Measurements from ENCODE around the gene PITPNC1.
"Not testable (repeated sequence)": the region's sequence is repeated elsewhere in the genome, so short reads cannot be mapped to it uniquely, and the experiment has no call there.

The PITPNC1 gene

DNA sequence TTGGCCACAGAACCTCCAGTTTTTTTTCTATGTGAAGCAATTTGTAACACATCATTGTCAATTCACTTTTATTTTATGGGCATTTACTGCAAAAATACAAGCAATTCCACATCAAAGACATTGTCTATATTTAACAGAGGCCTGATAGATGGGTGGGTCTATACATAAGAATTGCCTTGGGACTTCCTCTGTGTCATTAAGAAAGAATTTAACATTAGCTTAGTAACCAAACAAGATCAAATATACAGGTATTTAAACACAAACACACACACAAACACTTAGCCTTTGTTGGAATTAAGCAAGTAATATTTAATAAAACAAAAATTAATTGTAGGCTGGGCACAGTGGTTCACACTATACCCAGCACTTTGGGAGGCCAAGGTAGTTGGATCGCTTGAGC is 4.3 kb upstream of the PITPNC1 start:
- no peak for FAIRE-seq

DNA sequence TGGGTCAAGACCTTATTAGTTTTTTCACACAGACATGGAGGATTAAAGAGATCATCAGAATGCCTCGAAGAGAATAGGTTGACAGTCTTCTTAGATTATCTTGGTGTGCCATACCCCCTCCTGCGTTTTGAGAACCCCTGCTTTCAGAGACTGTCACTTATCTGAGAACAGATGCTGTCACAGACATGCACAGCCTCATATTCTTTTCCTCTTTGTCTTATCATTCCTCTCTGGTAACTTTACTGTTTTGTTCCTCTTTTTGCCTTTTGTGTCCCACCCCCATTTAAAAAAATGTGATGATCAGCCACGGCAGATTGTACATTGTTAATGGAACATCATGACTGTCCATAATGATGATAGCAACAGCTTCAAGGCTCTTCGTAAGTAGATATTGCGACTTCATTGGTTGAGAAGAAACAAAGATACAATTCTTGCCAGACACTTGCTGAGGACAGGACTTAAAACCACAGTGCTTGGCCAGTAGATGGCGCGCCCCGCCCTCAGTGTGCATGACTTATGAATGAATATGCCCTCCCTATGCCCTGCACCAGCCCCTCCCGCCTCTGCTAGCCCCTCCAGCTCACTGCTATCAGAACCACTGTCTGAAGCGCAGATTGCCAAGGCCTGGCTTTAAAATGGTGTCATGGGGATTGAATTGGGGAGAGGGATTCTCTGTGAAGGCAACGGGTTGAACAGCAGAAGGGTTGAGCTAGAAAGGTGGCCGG is 2.6 kb upstream of the PITPNC1 start:
- peak; percentile 62 for FAIRE-seq

DNA sequence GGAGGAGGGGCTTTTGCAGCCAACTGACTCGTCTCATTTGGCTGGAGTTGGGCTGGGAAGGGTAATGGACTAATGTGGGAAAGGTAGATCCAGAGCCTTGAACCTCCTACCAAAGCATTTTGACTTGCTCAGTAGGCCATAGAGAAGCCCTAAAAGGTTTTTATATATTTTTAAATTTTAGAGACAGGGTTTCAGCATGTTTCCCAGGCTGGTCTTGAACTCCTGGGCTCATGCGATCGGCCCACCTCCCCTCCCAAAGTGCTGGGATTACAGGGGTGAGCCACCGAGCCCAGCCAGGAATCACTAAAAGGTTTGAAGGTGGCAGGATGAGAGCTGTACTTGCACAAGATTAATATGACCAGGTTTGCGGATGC is 2.0 kb upstream of the PITPNC1 start:
- FAIRE-seq = no peak

DNA sequence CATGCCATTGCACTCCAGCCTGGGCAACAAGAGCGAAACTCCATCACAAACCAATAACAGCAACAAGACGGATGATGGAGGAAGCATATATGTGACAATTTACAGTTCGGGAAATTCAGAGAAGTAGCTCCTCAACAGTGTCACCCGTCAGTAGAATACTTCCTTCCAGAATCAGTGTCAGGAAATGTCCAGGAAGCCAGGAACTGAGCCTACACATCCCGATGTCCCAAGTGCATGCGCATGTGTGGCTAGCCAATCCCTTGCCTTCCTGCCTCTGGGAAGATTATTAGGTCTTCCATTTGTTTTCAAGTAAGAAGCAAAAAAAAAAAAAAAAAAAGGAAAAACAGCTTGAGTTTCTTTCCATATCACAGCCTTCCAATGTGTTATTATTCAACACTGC is 1.4 kb upstream of the PITPNC1 start:
- no peak for FAIRE-seq

DNA sequence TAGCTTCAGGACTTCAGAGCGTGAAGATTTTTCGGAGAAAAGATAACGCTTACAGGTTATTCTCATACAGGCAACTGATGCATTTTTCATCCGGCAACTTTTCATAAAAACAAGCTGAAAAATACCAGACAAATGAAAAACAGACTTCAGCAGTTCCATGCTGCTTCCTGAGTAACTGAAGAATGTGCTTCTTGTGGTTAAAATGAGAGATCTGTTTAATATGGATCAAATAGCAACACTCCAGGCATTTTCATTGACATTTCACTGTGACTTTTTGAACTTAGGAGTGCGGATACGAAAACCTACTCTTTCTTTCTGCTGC is 705 bp upstream of the PITPNC1 start:
- FAIRE-seq = no peak

DNA sequence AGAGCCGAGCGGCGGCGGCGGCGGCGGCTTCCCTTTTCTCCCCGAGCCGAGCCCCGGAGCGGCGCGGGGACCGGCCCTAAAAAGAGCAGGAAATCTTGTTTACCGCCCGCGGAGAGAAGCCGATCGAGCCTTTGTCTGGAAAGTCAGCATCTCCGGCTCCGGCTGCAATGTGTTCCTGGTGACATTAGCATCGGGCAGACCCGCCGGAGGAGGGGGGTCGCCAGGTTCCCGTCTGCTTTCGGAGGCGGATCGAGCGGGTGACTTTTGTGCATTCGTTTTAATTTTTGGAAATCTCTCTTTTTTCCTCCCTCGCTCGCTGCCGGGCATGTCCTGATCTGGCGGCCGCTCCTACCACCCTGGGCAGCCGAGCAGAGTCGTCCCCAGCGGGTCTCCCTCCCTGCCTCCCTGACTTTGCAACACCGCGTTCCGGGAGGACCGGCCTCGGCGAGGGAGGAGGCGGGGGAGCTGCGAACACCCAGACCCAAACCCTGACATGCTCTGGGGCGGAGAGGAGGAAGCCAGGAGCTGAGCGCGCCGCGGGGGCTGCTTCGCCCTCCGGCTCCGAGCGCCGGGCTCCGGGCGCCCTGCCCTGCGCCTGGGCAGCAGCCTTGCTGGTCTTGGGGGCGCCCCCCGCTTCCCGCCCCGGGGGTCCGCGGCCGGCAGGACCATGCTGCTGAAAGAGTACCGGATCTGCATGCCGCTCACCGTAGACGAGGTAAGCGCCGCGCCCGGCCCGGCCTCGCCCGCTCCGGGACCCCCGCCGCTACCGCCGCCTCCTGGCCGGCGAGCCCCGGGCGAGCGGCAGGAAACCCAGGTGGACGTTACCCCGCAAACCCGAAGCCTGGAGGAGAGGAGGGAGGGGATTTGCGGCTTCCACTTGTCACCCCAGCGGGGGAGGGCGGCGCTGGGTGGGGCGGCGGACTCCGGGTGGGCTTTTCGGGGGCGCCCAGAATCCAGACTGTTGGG is 690 bp downstream of the PITPNC1 start:
- FAIRE-seq = no peak

DNA sequence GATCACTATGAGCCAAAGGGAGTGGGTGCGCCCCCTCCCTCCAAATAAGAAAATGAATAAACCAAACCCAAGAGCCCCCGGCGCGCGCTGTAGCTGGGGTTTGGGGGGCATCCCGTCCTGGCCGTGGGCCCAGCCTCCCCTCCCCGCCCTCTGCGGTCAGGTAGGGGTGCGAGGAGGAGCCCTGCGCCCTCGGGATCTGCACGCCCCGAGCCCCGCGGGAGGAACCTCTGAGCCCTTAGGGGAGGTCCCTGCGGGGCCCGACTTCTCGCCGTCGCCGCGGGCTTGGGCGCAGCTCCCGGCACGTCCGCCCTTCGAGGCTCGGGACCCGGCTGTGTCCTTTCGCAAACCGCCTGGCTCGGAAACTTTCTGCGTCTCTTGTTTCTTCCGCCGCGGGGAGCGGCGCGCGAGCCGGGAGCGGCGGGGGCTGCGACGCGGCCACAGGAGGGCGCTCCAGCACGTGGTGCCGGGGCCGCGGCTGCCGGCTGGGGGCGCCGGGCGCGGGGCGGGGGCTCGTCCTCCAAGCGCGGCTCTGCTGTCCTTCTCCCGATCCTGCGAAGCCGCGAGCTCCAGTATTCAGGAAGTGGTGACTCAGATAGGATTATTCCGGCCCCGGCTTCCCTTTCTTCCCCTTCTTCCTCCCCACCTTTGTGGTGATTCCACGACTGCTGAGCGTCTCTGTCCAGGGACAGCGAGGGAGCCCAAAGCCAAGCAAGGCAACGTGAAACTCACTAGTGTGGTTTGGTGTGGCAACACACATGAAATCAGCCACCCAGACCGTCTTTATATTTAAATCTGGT is 1.6 kb downstream of the PITPNC1 start:
- FAIRE-seq = no peak

DNA sequence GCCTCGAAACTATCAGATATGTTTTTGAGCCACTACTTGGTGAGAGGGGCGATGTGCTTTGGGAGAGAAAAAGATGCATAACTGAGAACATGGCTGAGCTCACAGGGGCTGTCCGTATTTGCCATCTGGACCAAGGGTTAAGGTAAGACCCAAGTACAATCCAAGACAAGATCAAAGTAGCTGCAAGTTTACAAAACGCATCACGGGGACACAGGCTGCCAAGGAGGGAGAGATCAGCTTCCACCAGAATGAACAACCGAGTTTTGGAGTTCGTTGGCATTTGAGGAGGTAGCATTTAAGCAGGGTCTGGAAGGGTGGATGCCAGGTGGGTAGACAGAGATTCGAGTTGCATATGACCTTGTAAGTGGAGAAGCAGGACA is 2.2 kb downstream of the PITPNC1 start:
- FAIRE-seq = no peak

DNA sequence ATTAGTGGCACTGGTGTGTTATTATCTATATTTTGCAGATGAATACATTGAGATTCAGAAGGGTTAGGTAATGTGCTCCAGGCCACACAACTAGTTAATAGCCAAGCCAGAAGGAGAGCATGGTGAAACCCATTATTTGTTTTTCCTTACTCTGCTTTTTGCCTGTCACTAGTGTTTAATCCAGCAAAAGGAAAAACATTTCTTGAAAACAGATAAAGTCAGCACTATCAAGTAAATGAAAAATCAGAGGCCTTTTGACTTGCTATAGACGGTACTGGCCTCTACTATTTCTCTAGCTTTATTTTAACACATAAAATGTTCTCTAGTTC is 4.8 kb downstream of the PITPNC1 start:
- FAIRE-seq = no peak

DNA sequence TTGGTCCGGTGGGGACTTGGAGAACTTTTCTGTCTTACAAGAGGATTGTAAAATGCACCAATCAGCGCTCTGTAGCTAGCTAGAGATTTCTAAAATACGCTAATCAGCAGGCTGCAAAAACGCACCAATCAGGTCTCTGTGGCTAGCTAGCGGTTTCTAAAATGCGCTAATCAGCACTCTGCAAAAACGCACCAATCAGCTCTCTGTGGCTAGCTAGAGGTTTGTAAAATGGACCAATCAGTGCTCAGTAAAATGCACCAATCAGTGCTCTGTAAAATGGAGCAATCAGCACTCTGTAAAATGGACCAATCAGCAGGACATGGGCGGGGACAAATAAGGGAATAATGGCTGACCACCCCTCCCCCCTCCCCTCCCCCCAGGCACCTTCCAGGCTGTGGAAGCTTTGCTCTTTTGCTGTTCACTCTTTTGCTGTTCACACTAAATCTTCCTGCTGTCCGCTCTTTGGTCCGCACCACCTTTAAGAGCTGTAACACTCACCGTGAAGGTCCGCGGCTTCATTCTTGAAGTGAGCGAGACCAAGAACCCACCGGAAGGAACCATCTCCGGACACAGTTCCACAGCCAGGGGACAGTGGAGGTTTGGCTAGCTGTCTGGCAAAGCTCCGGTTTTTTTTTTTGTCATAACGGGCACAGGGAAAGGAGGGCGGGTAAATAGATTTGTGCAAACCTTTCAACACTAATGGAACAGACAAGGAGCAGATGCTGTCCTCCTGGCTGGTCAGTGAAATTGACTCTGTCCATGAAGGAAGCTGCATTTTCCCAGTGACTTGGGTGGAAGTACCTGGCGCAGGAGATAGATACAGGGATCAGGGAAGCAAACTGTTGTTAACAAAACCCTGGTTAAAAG is 8.3 kb downstream of the PITPNC1 start:
- no peak for FAIRE-seq

DNA sequence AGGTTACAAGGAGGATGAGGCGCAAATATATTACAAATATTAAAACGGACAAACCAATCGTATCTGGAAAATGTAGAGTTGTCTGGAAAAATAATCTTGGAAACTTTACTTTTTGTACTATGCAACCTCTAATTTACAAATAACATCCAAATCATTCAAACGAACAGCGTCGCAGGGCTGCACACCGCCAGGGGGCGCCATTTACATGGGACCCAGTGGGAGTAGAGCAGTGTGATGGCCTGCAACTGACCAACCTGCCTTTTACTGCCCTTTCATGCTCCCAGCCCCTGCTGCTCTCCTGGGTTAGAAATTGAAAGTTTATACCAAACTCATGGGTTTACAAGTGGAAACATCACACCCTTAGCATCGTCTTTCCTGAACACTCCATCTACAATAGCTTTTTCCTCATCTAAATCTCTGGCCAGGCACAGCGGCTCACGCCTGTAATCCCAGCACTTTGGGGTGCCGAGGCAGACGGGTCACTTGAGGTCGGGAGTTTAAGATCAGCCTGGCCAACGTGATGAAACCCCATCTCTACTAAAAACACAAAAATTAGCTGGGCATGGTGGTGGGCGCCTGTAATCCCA is 10.0 kb downstream of the PITPNC1 start:
- no peak for FAIRE-seq

DNA sequence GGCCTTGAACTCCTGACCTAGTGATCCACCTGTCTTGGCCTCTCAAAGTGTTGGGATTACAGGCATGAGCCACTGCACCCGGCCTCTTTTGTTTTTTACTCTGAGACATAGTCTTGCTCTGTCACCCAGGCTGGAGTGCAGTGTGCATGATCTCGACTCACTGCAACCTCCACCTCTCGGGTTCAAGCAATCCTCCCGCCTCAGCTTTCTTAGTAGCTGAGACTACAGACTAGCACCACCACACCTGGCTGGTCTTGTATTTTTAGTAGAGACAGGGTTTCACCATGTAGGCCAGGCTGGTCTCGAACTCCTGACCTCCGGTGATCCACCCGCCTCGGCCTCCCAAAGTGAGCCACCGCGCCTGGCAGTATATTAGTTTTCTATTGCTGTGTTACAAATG is 11.5 kb downstream of the PITPNC1 start:
- not testable (repeated sequence) for FAIRE-seq

DNA sequence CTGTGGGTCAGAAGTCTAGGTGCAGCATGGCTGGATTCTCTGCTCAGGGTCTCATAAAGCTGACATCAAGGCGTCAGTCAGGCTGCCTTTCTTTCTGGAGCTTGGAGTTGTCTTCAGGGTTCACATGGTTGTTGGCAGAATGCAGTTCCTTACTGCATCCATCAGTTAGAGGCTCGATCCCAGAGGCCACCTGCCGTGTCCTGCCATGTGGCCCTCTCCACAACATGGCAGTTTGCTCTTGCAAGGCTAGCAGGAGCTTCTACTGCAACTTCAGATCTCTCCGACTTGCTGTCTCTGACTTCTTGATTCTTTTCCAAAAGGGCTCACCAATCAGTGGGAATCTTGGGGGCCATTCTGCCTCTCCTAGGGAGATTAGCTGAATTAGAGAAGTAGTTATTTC is 11.9 kb downstream of the PITPNC1 start:
- no peak for FAIRE-seq

DNA sequence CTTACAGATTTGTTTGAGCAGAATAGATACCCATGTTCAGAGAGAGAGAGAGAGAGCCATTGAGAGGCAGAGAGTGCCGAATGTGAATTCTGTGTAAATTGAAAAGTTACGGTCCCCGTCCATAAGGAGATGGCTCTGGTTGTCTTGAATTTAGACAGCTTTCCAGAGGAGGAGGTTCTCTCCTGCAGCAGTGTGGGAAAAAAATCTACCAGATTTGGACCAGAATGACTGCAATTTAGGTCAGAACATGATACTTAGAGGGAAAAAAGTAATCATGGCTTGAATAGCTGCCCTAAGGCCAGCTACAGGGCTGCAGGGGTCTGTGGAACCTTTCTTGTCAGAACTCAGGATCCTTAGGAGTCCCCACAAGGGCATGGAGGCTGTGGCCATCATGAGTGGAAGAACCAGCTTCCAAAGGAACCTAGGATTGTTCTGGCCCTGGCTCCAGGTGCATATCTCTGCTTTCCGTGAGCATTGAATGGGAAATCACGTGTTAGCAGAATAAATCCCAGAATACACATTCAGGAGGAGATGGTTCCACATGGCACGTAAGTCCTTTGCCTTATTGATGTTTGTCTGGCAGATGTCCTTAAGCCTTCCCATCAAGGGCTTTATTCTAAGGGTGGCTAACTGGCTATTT is 13.0 kb downstream of the PITPNC1 start:
- FAIRE-seq = no peak

DNA sequence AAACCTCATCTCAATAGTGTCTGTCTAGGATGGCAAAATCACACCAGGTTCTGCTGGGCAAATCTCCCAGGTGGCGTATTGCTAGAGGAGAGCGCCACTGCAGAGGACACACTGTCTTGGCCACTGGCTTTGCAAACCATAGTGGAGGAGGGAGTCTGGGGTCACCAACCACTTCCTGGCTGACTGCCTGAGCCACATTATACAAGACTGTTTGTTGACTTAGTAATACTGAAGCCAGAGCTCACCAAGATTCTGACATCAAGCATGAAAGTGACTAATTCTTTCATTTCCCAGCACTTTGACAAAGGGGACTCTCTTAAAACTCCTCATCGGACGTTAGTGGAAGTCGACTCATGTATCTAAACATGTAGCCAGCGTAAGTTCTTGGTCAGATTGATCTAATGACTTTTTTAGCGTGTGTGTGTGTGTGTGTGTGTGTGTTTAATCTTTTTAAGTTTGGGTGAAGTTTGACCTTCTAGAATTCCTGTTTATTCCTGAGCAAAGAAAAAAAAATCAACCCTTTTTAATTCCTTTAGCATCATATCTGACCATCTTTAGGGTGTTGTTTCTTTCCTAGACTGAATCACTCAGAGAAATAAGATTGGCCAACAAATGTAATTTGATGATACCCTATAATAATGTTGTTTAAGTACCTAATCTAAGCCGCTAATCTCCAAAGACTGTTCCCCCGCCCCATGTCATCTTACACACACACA is 13.7 kb downstream of the PITPNC1 start:
- FAIRE-seq = no peak

DNA sequence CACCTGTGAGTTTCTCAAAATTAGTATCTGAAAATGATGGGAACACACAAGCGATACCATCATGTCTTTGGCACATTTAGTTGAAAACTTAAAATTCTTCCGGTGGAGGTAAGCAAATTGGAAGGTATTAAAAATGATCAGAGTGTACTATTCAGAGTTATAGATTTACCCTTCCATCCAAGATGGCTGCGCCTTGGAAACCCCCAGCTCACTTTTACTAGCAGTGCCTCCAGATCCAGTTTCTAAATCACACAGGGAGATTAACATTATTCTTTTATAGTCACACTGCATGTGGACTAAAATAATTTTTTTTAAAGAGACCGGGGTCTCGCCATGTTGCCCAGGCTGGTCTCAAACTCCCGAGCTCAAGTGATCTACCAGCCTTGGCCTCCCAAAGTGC is 15.0 kb downstream of the PITPNC1 start:
- no peak for FAIRE-seq

DNA sequence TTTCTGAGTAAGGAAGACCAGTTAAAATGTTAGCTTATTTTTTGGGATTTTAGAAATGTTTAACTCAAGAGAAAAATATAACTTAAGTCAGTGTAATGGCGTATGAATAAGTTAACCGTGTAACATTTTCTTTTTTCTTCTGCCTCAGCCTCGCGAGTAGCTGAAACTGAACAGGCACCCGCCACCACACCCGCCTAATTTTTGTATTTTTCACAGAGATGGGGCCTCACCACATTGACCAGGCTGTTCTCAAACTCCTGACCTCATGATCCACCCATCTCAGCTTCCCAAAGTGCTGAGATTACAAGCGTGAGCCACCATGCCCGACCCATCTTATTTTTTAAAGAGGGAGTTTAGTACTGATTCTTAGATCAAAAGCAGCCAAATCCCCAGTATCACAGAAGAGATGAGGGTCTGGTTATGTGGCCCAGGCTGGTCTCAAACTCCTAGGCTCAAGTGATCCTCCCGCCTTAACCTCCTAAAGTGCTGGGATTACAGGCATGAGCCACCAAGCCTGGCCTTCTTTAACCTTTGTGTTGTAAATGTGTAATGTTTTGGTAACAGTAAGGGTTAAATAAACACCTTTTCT is 16.8 kb downstream of the PITPNC1 start:
- FAIRE-seq = no peak

DNA sequence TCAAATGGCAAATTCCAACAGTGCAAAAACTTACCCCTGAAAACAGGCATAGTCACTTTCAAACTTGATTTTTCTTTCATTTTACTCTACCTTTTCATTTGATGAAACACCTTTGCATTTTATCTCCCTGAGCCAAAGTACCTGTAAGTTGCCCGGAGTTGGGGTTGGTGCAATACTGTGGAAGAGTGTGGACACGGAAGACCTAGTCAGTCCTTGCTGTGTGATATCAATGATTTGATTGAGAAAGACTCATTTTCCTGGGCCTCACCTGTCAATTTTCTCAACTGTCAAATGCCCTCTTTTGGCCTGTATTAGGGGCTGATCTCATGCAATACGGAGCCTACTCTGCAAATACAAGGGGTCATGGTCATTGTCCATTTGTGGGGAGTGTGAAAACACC is 22.6 kb downstream of the PITPNC1 start:
- no peak for FAIRE-seq

DNA sequence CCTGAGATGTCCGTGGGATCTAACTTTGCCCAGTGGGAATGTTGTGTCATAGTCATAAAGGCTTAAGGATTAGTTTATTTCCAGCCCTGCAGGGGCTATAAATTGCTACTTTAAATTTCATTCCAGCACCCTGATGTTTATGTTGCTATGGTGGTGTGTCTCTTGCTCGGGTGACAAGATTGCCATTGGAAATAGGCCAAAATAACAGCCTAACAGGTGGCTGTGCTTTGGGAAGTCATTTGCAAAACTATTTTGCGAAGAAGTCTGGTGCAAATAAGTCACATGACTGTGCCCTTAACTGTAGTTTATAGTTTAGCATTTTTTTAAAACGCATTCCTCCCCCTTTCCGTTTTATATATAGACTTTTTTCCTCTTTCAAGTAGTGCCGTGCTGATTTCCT is 23.1 kb downstream of the PITPNC1 start:
- FAIRE-seq = no peak

DNA sequence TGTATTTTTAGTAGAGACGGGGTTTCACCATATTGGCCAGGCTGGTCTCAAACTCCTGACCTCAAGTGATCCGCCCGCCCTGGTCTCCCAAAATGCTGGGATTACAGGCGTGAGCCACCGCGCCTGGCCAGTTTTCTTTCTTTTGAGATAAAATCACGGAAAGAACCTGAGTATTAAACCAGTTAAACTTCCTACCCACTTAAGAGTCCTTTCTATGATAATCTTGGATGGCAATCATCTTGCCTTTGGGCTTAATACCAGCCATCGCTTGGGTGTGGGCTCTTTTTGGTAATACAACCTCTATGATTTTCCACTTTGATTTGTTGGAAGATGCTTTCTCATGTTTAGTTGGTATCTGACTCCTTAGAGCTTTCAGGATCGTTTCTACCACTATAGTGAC is 24.0 kb downstream of the PITPNC1 start:
- FAIRE-seq = no peak

All from TTC549 (cell line).